ENCODE measurements around the gene TMEM156. TPM values are rescaled to one million over a fixed set of nuclear protein-coding genes. Genes with fewer than 3 reads are reported as not detected.

The TMEM156 gene
- total and polyA plus RNA-seq, 10 of the 15 experiments (the other 5 are each of a cell fraction or from before 2014, with no cell fraction given) = 20.8 to 48.3 (median 32.7) TPM

DNA sequence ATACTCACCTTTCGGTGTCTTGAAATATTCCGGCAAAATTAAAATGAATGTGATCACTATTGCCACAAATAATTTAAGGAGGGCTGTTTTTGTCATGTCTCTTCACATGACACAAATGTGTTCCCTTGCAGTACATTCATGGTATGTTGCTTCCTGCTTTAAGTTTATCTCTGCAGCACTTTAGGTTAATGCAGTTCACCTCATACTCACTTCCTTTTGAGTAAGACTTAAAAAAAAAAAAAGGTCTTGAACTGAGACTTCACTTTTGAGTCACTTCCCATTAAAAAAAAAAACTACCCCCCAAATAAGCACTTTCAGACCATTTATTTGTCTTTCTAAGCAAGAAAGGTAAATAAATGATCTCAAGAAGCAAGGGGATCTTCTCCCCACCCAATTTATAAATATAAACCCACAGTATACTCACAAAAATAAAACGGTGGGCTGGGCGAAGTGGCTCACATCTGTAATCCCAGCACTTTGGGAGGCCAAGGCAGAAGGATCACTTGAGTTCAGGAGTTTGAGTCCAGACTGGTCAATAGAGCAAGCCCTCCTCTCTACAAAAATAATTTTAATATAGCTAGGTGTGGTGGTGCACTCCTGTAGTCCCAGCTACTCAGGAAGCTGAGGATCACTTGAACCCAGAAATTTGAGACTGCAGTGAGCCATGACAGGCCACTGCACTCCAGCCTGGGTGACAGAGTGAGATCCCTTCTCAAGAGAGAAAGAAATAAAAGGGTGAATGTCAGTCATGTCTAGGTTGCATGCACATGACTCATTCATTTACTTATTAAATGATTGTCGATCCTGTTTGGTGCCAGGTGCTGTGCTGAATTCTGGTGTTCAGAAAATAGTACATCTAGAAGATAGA, at the start of gene TMEM156 (continued):
- TF ChIP-seq CEBPB (IDR thresholded peaks at IDR 0.05; ENCODE audit: borderline replicate concordance in 1 of 2, low read depth in 2 of 2, low read length in 2 of 2) (peak in 1 of 2 experiments; percentile 77; a peak in 1 of 4 replicates), MTA2 (IDR thresholded peaks at IDR 0.05; ENCODE audit: low read depth) (peak; percentile 77), ZNF687 (IDR thresholded peaks at IDR 0.05) (no peak), IRF3 (IDR thresholded peaks at IDR 0.05) (no peak), MEF2A (IDR thresholded peaks at IDR 0.05; ENCODE audit: insufficient read depth, low read depth, low read length) (peak; percentile 87), IRF4 (IDR thresholded peaks at IDR 0.05; ENCODE audit: low read depth, low read length) (peak; percentile 88), SPI1 (IDR thresholded peaks at IDR 0.05; ENCODE audit: borderline replicate concordance, insufficient read depth, low read depth, low read length) (peak; percentile 72; the same call in 1 of the 2 replicates), CBFB (IDR thresholded peaks at IDR 0.05; ENCODE audit: low read depth) (peak; percentile 16; the same call in 1 of the 2 replicates), ZZZ3 (IDR thresholded peaks at IDR 0.05; ENCODE audit: control insufficient read depth, insufficient read length, low read depth) (no peak), NRF1 (conservative IDR thresholded peaks at IDR 0.05; ENCODE audit: low read depth, low read length) (no peak), ATF7 (IDR thresholded peaks at IDR 0.05; ENCODE audit: low read depth) (peak; percentile 92), IKZF2 (IDR thresholded peaks at IDR 0.05) (peak; percentile 44 to 56; a peak in 3 of 4 replicates), NKRF (conservative IDR thresholded peaks at IDR 0.05) (no peak), IKZF1 (conservative IDR thresholded peaks at IDR 0.05) (peak; percentile 88)
- TF ChIP-seq, protein P1, sequence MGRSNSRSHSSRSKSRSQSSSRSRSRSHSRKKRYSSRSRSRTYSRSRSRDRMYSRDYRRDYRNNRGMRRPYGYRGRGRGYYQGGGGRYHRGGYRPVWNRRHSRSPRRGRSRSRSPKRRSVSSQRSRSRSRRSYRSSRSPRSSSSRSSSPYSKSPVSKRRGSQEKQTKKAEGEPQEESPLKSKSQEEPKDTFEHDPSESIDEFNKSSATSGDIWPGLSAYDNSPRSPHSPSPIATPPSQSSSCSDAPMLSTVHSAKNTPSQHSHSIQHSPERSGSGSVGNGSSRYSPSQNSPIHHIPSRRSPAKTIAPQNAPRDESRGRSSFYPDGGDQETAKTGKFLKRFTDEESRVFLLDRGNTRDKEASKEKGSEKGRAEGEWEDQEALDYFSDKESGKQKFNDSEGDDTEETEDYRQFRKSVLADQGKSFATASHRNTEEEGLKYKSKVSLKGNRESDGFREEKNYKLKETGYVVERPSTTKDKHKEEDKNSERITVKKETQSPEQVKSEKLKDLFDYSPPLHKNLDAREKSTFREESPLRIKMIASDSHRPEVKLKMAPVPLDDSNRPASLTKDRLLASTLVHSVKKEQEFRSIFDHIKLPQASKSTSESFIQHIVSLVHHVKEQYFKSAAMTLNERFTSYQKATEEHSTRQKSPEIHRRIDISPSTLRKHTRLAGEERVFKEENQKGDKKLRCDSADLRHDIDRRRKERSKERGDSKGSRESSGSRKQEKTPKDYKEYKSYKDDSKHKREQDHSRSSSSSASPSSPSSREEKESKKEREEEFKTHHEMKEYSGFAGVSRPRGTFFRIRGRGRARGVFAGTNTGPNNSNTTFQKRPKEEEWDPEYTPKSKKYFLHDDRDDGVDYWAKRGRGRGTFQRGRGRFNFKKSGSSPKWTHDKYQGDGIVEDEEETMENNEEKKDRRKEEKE (IDR thresholded peaks at IDR 0.05) = no peak

Data from GM12878 (cell line).